GM23338 (cell line): ENCODE data around the gene ZMYND8. TPM values are rescaled to one million over a fixed set of nuclear protein-coding genes. Genes with fewer than 3 reads are reported as not detected.

Source experiments
- ATAC-seq: fragments of 200-7000 bp; cut with Tn5 transposase; 3 replicates; pipeline ENCODE4 v1.9.1; 2020
- DNase-seq: peaks from one replicate; pipeline ENCODE4 v3.0.0-alpha.2; 2015; ENCODE audit warnings: low spot score
- H2AFZ ChIP-seq: fragments of 200-600 bp; sonication (generic); 2 replicates; pipeline ENCODE4 v1.8.0; 2016; ENCODE audit warnings: antibody characterized with exemption, mild to moderate bottlenecking, moderate library complexity
- H3F3A ChIP-seq: fragments of 200-600 bp; sonication (generic); replicated peaks from 2 replicates; pipeline ENCODE4 v1.8.0; 2017; ENCODE audit warnings: antibody characterized with exemption, mixed run types, low read depth
- H3K27ac ChIP-seq: fragments of 200-600 bp; sonication (generic); 2 replicates; pipeline ENCODE4 v1.6.1; 2016; ENCODE audit warnings: low read depth
- H3K27me3 ChIP-seq: fragments of 200-600 bp; sonication (generic); 2 replicates; pipeline ENCODE4 v1.8.0; 2016; ENCODE audit warnings: mild to moderate bottlenecking, mixed run types, moderate library complexity; ENCODE audit not compliant: insufficient read depth
- H3K36me3 ChIP-seq: fragments of 200-600 bp; sonication (generic); 2 replicates; pipeline ENCODE4 v1.8.0; 2016; ENCODE audit warnings: mild to moderate bottlenecking; ENCODE audit not compliant: insufficient read depth
- H3K4me1 ChIP-seq: fragments of 200-600 bp; sonication (generic); 2 replicates; pipeline ENCODE4 v1.8.0; 2016; ENCODE audit warnings: mild to moderate bottlenecking, moderate library complexity; ENCODE audit not compliant: insufficient read depth
- H3K4me2 ChIP-seq: fragments of 200-600 bp; sonication (generic); 2 replicates; pipeline ENCODE4 v1.7.1; 2017; ENCODE audit warnings: mixed run types
- H3K4me3 ChIP-seq: fragments of 200-600 bp; sonication (generic); 2 replicates; pipeline ENCODE4 v1.6.1; 2016; ENCODE audit warnings: mixed run types
- H3K79me2 ChIP-seq: fragments of 200-600 bp; sonication (generic); replicated peaks from 2 replicates; pipeline ENCODE4 v1.8.0; 2017; ENCODE audit warnings: mild to moderate bottlenecking; ENCODE audit not compliant: insufficient read depth
- H3K9me2 ChIP-seq: fragments of 200-600 bp; sonication (generic); 2 replicates; pipeline ENCODE4 v1.8.0; 2017; ENCODE audit not compliant: insufficient read depth
- H4K20me1 ChIP-seq: fragments of 200-600 bp; sonication (generic); replicated peaks from 2 replicates; pipeline ENCODE4 v1.8.0; 2017; ENCODE audit warnings: mild to moderate bottlenecking; ENCODE audit not compliant: insufficient read depth
- H3K27ac Mint-ChIP-seq: 2 replicates; pipeline ENCODE4 v1.8.0; 2020; ENCODE audit warnings: inconsistent platforms, mild to moderate bottlenecking, moderate library complexity, mixed read lengths
- H3K27me3 Mint-ChIP-seq: 3 replicates; pipeline ENCODE4 v1.8.0; 2022; ENCODE audit warnings: low read depth, mild to moderate bottlenecking, moderate library complexity, mixed read lengths, inconsistent platforms; ENCODE audit not compliant: insufficient read depth, poor library complexity
- H3K36me3 Mint-ChIP-seq: 3 replicates; pipeline ENCODE4 v1.8.0; 2021; ENCODE audit warnings: low read depth, mild to moderate bottlenecking, inconsistent platforms, moderate library complexity, mixed read lengths
- H3K4me1 Mint-ChIP-seq: 3 replicates; pipeline ENCODE4 v1.8.0; 2020; ENCODE audit warnings: mild to moderate bottlenecking, inconsistent platforms, mixed read lengths
- H3K4me3 Mint-ChIP-seq: 3 replicates; pipeline ENCODE4 v1.8.0; 2021; ENCODE audit warnings: moderate library complexity, mild to moderate bottlenecking, inconsistent platforms, mixed read lengths
- H3K9me3 Mint-ChIP-seq: 3 replicates; pipeline ENCODE4 v1.8.0; 2020; ENCODE audit warnings: moderate library complexity, mild to moderate bottlenecking, inconsistent platforms, mixed read lengths
- CREB1 ChIP-seq: fragments of 250-450 bp; sonication (Bioruptor Pico); IDR thresholded peaks from 2 replicates; pipeline ENCODE4 v1.5.0; 2020; ENCODE audit warnings: low read depth, mild to moderate bottlenecking, moderate library complexity
- EZH2 ChIP-seq: fragments of 200-600 bp; sonication (generic); IDR thresholded peaks from one replicate; pipeline ENCODE4 v1.8.0; 2017; ENCODE audit warnings: antibody characterized with exemption, mild to moderate bottlenecking, low read depth; ENCODE audit not compliant: unreplicated experiment
- EZH2phosphoT487 ChIP-seq: fragments of 200-600 bp; sonication (generic); IDR thresholded peaks from one replicate; pipeline ENCODE4 v1.8.1; 2018; ENCODE audit warnings: antibody characterized with exemption; ENCODE audit not compliant: unreplicated experiment
- JUNB ChIP-seq: IDR thresholded peaks from one replicate; pipeline ENCODE4 v1.6.1; 2016; ENCODE audit warnings: antibody characterized with exemption; ENCODE audit not compliant: unreplicated experiment
- NANOG ChIP-seq: IDR thresholded peaks from 2 replicates; pipeline ENCODE4 v1.6.1; 2016; ENCODE audit warnings: antibody characterized with exemption, borderline replicate concordance
- REST ChIP-seq: IDR thresholded peaks from one replicate; pipeline ENCODE4 v1.6.1; 2018; ENCODE audit warnings: antibody characterized with exemption; ENCODE audit not compliant: unreplicated experiment
- STAT1 ChIP-seq: IDR thresholded peaks from one replicate; pipeline ENCODE4 v1.6.1; 2016; ENCODE audit warnings: antibody characterized with exemption; ENCODE audit not compliant: unreplicated experiment
- ZNF114 ChIP-seq: fragments of 250-450 bp; sonication (Bioruptor Pico); IDR thresholded peaks from 2 replicates; pipeline ENCODE4 v1.5.0; 2020; ENCODE audit warnings: mild to moderate bottlenecking, moderate library complexity
- ZNF462 ChIP-seq: fragments of 250-450 bp; sonication (Bioruptor Pico); IDR thresholded peaks from 2 replicates; pipeline ENCODE4 v1.5.0; 2020; ENCODE audit warnings: mild to moderate bottlenecking, moderate library complexity
- polyA plus RNA-seq: library from polyadenylated mRNA; unstranded; fragments of >200 nt; fragmentation: Nextera tagmentation; extraction: Ambion mirVana; gene quantifications from 2 replicates; pipeline ENCODE4 v1.2.1, GENCODE V29; 2016
- total RNA-seq: library from RNA; depleted of rRNA; stranded (reverse); fragments of >200 nt; shearing (Covaris generic); gene quantifications from 2 replicates; pipeline ENCODE4 v1.2.3, GENCODE V29; 2014
- TF ChIP-seq, protein P1 (sequence below), 2 experiments: fragments of 200-600 bp in 1 of 2; sonication (generic) in 1 of 2; conservative IDR thresholded peaks; 2 replicates each; pipeline versions ENCODE4 v1.5.1 to v1.6.1; 2016 to 2017; ENCODE audit warnings: antibody characterized with exemption in 2 of 2, low read depth in 2 of 2, mild to moderate bottlenecking in 2 of 2, moderate library complexity in 1 of 2

ZMYND8 gene
- total and polyA plus RNA-seq, 2 experiments from 2014 or later: 70.9 to 128 TPM

DNA sequence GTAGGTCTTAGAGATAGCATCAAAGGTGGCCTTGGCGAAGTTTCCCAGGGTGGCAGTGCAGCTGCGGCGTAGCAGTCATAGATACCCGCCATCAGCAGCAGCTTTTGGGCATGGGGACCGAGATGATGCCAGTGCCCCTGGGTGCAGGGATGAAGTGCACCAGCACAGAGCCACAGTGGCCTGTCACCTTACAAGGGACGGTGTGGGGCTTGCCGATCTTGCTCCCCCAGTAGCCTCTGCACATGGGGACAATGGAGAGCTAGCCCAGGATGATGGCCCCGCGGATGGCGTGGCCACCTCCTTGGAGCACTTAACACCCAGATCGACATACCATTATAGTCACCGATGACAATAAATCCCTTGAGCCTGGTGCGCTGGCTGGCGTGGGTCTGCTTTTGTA lies 195.5 kb downstream of the ZMYND8 start:
- no peak overlapping the region for H3K27ac ChIP-seq
- ATAC-seq (no peak), DNase-seq (no peak)
- H3K9me2 ChIP-seq: 0 out of 2 replicates have a peak, but pooled peaks cover 5% of the 10 kb centered on the region
- Mint-ChIP-seq H3K27ac (no peak overlapping the region), H3K4me3 (no peak overlapping the region), H3K36me3 (no peaks in the 10 kb centered on the region), H3K4me1 (peaks cover 4% of the 10 kb centered on the region; the same call in 2 of the 3 replicates), H3K27me3 (no peaks in the 10 kb centered on the region), H3K9me3 (peaks cover 3% of the 10 kb centered on the region; the same call in 2 of the 3 replicates)
- no peaks in the 10 kb centered on the region for H3K27me3 ChIP-seq
- H3K4me2 ChIP-seq: no peak overlapping the region
- H4K20me1 ChIP-seq: no peaks in the 10 kb centered on the region
- no peak overlapping the region for H2AFZ ChIP-seq
- H3K4me3 ChIP-seq: no peak overlapping the region
- no peak for TF ChIP-seq NANOG
- TF ChIP-seq ZNF114 (CRISPR knock-in tag): no peak
- TF ChIP-seq EZH2phosphoT487: no peak
- no peak for TF ChIP-seq CREB1
- TF ChIP-seq EZH2: no peak
- TF ChIP-seq, protein P1, sequence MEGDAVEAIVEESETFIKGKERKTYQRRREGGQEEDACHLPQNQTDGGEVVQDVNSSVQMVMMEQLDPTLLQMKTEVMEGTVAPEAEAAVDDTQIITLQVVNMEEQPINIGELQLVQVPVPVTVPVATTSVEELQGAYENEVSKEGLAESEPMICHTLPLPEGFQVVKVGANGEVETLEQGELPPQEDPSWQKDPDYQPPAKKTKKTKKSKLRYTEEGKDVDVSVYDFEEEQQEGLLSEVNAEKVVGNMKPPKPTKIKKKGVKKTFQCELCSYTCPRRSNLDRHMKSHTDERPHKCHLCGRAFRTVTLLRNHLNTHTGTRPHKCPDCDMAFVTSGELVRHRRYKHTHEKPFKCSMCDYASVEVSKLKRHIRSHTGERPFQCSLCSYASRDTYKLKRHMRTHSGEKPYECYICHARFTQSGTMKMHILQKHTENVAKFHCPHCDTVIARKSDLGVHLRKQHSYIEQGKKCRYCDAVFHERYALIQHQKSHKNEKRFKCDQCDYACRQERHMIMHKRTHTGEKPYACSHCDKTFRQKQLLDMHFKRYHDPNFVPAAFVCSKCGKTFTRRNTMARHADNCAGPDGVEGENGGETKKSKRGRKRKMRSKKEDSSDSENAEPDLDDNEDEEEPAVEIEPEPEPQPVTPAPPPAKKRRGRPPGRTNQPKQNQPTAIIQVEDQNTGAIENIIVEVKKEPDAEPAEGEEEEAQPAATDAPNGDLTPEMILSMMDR (conservative IDR thresholded peaks at IDR 0.05; ENCODE audit: low read depth in 2 of 2): no peak
- TF ChIP-seq REST: no peak
- no peak for TF ChIP-seq STAT1
- TF ChIP-seq JUNB: no peak
- TF ChIP-seq ZNF462 (CRISPR knock-in tag): no peak
- no peaks in the 10 kb centered on the region; the same call in 1 of the 2 replicates for H3K4me1 ChIP-seq
- H3K36me3 ChIP-seq: no peaks in the 10 kb centered on the region; the same call in 1 of the 2 replicates
- H3K79me2 ChIP-seq: no peaks in the 10 kb centered on the region
- no peaks in the 10 kb centered on the region for H3F3A ChIP-seq
